Measurements from ENCODE around the gene LYZL6.
"Not testable (repeated sequence)": the region's sequence is repeated elsewhere in the genome, so short reads cannot be mapped to it uniquely, and the experiment has no call there.

Gene LYZL6

GRCh38 chr17:35944151-35944550, 638 bp upstream of the LYZL6 start:
- no peak for DNase-seq

DNA sequence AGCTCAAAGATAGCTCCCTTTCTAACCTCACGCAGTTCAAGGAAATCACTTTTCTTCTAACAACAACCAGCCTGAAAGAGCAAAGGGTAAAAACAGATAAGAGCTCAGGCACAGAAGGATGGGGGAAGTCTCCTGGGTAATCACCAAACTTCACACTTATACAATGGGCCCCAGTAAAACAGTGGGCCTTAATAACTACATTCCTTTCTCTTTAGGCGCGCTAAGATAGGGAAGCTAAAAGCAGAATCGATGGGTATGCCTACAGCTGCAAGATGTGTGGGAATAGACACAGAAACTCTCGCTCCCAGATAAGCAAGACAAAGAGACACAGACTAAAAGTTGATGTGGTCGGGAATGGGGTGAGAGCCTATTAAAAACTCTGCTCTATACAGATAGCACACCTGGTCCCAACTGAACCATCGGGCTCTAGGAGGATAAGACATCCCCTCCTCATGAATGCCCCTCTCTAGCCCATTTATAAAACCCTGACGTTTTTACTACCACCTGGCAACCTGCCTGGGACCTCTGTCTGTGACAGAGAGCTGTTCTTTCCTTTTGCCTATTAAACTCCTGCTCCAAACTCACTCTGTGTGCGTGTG, 826 bp downstream of the LYZL6 start:
- DNase-seq = no peak

DNA sequence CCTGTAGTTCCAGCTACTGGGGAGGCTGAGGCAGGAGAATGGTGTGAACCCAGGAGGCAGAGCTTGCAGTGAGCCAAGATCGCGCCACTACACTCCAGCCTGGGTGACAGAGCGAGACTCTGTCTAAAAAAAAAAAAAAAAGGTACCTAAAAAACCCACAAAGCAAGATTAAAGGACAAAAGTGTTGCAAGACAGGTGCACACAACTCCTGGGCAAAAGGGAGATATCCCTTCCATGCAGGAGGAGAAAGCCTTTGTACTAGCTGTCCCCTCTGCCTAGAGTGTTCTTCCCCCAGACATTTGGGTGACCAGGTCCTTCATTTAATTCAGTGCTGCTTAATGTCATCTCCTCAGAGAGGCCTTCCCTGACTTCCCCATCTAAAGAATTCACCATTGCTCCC, 5.0 kb downstream of the LYZL6 start:
- not testable (repeated sequence) for DNase-seq

DNA sequence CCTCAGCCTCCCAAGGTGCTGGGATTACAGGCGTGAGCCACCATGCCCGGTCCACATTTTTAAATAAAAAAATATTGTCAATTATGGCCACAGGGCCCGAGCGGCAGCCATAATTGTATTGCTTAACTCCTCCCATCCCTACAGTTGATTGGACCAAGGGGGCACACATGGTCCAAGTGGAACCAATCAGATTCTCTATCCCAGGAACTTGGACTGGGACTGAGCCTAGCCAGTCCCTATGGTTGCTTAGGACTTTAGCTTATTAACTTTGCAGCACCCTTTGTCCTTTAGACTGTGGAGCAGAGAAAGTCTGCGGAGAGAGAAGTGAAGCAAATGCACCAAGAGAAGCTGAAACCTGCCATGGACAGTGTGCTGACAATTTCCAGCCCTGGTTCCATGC, 7.5 kb downstream of the LYZL6 start:
- DNase-seq = no peak

- no peak for DNase-seq
These were observed 8.8 kb downstream of the LYZL6 start for GRCh38 chr17:35934760-35935159.

DNA sequence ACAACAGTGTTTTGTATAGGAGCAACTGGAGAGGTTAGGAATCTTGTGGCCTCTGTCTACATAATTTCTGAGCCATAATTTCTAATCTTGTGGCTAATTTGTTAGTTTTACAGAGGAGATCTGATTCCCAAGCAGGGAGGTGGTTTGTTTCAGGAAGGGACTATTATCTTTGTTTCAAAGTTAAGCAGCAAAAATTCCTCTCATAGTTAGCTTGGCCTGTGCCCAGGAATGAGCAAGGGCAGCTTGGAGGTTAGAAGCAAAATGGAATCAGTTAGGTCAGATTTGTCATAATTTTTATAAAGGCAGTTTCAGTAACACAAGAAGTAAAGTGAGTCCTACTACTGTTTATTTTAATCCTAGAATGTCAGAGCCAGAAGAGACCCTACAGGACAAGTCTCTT, 10.9 kb downstream of the LYZL6 start:
- DNase-seq = no peak

DNA sequence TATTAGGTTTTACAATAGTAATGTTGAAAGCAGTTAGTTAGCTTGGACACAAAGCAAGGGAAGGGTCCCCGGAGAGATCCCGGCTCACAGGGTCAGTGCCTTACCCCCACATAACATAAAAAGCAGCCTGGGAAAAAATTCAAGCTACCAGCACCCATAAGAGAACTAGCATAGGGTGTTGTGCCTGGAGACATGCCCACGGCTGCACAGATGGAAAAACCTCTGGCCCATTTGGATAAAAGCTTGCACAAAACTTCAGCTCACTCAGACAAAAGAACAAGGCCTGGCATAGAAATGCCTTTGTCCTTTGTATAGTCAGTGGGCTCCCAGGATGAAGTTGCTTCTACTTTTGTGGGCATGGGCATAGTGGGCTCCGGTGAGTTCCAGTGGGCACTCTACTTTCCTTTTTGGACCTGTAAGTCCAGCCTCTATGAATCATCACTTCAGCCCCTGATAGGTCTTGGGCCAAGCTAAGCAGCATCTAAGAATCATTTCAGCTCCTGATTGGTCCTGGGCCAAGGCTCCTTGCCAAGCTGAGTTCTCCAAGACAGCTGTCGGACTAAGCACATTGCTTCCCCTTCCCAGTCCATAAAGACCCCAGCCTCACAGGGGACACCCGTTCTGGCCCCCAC, 11.6 kb downstream of the LYZL6 start:
- DNase-seq = peak; percentile 44

DNA sequence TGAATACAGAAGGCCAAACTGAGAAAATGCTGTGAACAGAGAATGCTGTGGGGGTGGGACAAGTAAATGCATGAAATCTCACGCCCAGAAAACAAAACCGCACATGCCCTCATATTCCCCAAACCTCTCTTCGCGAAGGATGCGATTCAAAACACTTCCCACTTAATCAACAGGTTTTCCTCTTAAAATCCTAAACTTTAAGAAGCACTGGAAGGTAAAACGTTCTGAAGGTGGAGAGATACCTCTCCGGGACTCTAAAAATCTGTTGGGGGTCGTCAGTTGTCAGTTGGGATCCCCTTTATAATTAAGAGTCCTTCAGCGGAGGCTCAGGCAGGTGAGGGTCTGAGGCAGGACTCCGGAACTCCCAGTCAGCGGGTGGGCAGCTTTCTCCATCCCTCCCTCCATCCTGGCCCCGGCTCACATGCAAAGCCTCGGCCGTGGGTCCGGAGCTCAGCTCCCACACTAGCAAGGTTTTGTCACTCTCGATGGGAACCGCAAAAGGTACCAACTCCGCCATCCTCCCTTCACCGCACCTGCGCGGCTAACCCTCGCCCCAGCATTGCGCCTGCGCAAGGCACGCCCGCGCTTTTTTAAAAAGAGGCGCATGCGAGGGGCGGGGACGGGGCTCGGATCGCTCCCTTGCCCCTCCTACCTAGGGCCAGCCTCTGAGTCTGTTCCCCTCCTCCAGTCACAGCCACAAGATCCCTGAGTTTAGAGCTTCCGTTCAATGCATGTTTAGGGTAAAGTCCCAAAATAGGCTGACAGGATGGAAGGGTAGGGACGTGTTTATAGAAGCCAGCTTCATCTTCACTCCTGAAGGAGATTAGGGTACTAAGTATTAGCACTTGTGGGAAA, 13.1 kb downstream of the LYZL6 start, which contains the start of gene RDM1:
Gene RDM1 (minus strand): TSS at position 563 of the 855 bp plus-strand sequence. CDS start 46 bp downstream, at position 517.
- DNase-seq = peak; percentile 84

- no peak for DNase-seq
These were observed 15.8 kb downstream of the LYZL6 start for GRCh38 chr17:35927714-35928113.

DNA sequence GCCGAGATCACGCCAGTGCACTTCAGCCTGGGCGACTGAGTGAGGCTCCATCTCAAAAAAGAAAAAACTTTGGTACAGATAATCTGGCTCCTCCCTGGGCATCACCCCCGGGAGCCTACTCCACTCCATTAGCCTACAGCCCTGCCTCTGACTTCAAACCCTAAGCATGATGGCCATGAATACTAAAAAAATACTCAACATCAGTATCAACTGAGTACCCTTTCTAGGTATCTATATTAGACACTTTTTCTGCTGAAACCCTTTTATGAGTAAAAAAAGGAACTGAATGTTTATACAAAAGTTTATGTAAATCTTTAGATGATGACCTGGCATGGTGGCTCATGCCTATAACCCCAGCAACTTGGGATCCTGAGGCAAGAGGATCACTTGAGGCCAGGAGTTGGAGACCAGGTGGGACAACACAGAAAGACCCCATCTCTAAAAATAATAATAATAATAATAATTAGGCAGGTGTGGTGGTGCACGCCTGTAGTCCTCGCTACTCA, 19.9 kb downstream of the LYZL6 start:
- no peak for DNase-seq

DNA sequence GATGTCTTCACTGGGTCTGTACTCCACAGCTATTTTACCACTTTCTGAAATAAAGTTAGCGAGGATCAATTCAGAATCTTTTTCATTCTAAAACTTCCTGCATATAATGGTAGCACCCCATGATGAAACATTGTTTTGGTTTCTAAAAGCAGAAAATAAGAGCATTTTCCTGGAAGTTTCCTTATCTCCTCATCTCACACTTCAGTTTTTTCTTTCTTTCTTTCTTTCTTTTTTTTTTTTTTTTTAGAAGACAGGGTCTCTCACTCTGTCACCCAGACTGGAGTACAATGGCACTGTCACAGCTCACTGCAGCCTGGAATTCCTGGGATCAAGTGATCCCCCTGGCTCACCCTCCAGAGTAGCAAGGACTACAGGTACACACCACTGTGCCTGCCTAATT, 23.3 kb downstream of the LYZL6 start:
- no peak for DNase-seq

- DNase-seq = no peak
These were observed 24.8 kb downstream of the LYZL6 start for GRCh38 chr17:35918665-35919064.

DNA sequence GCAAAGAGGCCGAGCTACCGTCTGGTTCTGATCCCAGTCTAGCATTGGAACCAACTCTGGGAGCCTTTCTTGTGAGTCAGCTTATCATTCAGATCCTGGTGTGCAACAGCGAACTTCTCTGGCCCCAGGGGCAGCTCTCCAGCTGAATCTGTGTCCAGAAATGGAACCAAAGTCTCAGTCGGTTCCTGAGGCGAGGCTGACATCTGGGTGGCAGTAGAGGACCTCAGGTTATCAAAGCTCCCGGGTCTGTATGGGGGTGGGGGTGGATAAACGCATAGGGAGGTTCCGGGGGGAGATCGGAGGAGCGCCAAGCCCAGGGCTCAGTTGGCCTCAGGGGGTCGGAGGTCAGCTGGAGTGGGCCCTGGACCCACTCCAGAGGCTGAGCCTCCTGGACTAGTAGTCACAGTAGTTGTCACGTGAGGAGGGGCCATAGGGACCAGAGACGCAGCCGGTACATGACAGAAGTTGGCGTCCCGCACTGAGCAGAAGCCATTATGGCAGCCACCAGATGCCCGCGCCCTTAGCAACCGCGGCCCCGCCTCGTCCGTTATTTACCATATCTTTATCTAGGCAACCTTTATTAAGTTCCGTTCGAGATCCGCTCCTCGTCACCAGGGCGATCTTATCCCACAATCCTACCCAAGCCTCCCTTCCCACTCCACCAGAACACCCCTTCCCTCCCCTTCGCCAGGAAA, 25.8 kb downstream of the LYZL6 start:
- no peak for DNase-seq

GRCh38 chr17:35915153-35915964, 28.2 kb downstream of the LYZL6 start:
- no peak for DNase-seq

GRCh38 chr17:35914354-35914753, 29.2 kb downstream of the LYZL6 start:
- DNase-seq = no peak

- no peak for DNase-seq
These were observed 29.9 kb downstream of the LYZL6 start for GRCh38 chr17:35913609-35914008.

- no peak for DNase-seq
These were observed 30.6 kb downstream of the LYZL6 start for GRCh38 chr17:35912942-35913341.

DNA sequence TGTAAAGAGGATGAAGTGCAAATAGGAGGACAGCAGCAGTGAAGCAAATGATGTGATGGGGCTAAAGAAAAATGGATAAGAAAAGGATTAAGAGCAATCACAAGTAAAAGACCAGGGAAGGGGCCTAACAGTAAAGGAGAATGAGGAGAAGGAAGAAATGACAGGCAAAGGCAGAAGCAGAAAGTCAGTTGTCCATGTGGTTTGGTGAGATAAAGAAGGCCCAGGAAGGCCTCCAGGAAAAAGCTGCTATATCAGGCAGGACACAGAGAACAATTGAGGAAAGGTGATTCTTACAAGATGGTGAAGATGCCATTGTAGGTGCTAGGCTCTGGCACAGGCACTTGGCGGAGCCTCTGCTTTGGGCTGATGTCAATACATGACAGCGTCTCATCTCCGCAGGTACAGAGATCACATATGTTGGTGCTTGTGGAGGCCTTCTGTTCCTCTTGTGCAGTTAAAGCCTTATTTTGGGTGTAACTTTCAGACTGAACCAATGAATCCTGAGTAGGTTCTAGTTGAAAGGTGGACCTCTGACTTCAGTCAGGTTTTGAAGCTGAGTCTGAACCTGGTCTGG, 31.1 kb downstream of the LYZL6 start:
- no peak for DNase-seq

- DNase-seq = no peak
These were observed 34.1 kb downstream of the LYZL6 start for GRCh38 chr17:35909408-35909807.

DNA sequence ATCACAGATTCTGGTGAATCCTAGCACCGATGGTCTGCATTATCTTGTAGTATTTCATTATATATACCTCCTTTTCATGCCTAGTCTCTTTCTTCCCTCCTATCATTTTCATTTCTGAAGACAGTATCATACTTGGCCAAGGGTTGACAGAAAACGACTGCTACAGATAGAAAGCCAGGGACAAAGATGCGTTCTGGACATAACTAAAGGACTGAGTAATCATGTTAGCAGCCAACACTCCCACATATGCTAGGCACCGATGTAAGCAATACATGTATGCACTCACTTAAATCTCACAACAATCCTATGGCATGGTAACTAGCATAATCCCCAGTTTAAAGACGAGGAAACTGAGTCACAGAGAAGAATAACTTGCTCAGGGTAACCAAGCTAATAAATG, 35.8 kb downstream of the LYZL6 start:
- no peak for DNase-seq

DNA sequence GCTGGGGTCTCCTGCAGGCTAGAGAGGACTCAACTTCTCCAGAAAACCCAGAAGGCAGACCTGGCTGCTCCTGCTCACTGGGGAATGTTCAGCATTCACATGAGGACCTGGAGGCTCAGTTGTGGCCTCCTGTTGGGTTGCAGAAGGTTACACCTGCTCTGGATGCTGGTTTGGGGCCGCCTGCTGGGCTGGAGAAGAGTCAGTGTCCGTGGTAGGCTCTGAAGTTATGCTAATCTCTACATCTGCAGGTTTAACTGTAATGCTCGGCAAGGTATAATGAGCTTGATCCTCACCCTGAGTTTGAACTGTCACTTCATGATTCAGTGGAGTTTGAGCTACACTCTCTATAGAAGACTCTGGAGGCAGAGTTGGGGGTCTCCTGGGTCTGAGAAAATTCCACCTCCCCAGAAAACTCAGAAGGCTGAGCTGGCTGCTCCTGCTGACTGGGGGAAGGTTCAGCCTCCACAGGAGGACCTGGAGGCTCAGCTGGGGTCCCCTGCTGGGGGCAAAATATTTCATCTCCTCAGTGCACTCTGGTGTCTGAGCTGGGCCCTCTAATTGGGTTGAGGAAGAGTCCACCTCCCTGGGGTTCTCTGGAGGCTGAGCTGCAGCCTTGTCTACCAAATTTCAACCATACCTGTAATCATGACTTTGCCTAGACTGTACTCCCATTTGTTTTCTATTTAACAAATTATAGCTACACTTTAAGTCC, 36.4 kb downstream of the LYZL6 start:
- DNase-seq = no peak
